HG03103 (cell line): ENCODE measurements around the gene LRRC8A.
"Not testable (repeated sequence)": the region's sequence is repeated elsewhere in the genome, so short reads cannot be mapped to it uniquely, and the experiment has no call there.

ENCODE experiments used
- ATAC-seq: cut with Tn5 transposase; IDR thresholded peaks from one replicate; pipeline ENCODE4 v1.9.1; 2021; ENCODE audit warnings: low read depth; ENCODE audit not compliant: unreplicated experiment

LRRC8A gene

GRCh38 chr9:128947277-128947526, 65.3 kb downstream of the LRRC8A start:
- no peak for ATAC-seq

- peak; percentile 69 for ATAC-seq
Observed at GRCh38 chr9:128947527-128948301, 65.8 kb downstream of the LRRC8A start, which contains the start of the genes DOLK and NUP188. TSS of gene DOLK (minus strand) at chr9:128947603. CDS start at chr9:128947303, 300 bp downstream. TSS of gene NUP188 (plus strand) at chr9:128947699. CDS start at chr9:128947720, 21 bp downstream.

- ATAC-seq = not testable (repeated sequence)
Observed at GRCh38 chr9:128961403-128961802, 79.5 kb downstream of the LRRC8A start.
